ENCODE data around the gene PDXK.
A peak's percentile ranks its signal among the peaks of the same experiment; 100 is the strongest.

- TF ChIP-seq EP300 (IDR thresholded peaks at IDR 0.05) (no peak), POLR2A (IDR thresholded peaks at IDR 0.05) (peak in 1 of 2 donors; percentile 48)
Observed at GRCh38 chr21:43775795-43776430, 57.0 kb downstream of the PDXK start, which contains the start of gene CSTB.
